Naive thymus-derived CD4-positive, alpha-beta T cell (primary cell): ENCODE results near the gene SLX4. TPM values are rescaled to one million over a fixed set of nuclear protein-coding genes. Genes with fewer than 3 reads are reported as not detected.

Source experiments
- ATAC-seq: fragments of 150-1000 bp; cut with Tn5 transposase; 2 replicates; pipeline ENCODE4 v1.10.0; 2021; ENCODE audit warnings: mild to moderate bottlenecking, moderate library complexity
- CTCF ChIA-PET: fragments of 350-600 bp; sonication (Branson Sonifier 250); formaldehyde crosslinking; loops from one replicate; lab custom pipeline; 2021; ENCODE audit warnings: antibody characterized with exemption; lab: Charles Lee
- POLR2A ChIA-PET: fragments of 350-600 bp; sonication (Branson Sonifier 250); formaldehyde crosslinking; loops from one replicate; lab custom pipeline; 2021; ENCODE audit warnings: antibody characterized with exemption, inconsistent platforms; lab: Charles Lee
- DNase-seq, 9 donors: peaks; one replicate each; pipeline versions ENCODE4 v3.0.0 to v3.0.0-alpha.2; 2020 to 2022; ENCODE audit warnings: mixed read lengths in 1 of 9
- H3K27ac ChIP-seq: one replicate; pipeline ENCODE4 v1.7.0; 2013; ENCODE audit warnings: mild to moderate bottlenecking, low read depth, low read length, moderate library complexity
- H3K27me3 ChIP-seq, 2 donors: one replicate each; pipeline ENCODE4 v1.7.0; 2013; ENCODE audit warnings: low read length in 2 of 2, mild to moderate bottlenecking in 2 of 2, moderate library complexity in 2 of 2; ENCODE audit not compliant: control insufficient read depth in 2 of 2, insufficient read depth in 2 of 2
- H3K36me3 ChIP-seq, 3 experiments: 1 replicate in 2 of 3; 2 replicates in 1 of 3; pipeline ENCODE4 v1.7.0; 2013; ENCODE audit warnings: low read length in 3 of 3, mild to moderate bottlenecking in 3 of 3, moderate library complexity in 1 of 3; ENCODE audit not compliant: insufficient read depth in 3 of 3, control insufficient read depth in 2 of 3
- H3K4me1 ChIP-seq, 2 donors: one replicate each; pipeline ENCODE4 v1.7.0; 2013; ENCODE audit warnings: low read length in 2 of 2, mild to moderate bottlenecking in 2 of 2, moderate library complexity in 1 of 2; ENCODE audit not compliant: control insufficient read depth in 2 of 2, insufficient read depth in 2 of 2
- H3K4me3 ChIP-seq: 2 replicates; pipeline ENCODE4 v1.7.0; 2013; ENCODE audit warnings: mild to moderate bottlenecking, low read length
- H3K9me3 ChIP-seq, 3 experiments: 1 replicate in 2 of 3; 2 replicates in 1 of 3; pipeline ENCODE4 v1.7.0; 2013; ENCODE audit warnings: low read length in 3 of 3; ENCODE audit not compliant: control insufficient read depth in 2 of 3
- H3K27ac Mint-ChIP-seq, 9 donors: one replicate each; pipeline ENCODE4 v1.8.0; 2020 to 2022; ENCODE audit warnings: mixed read lengths in 9 of 9, mild to moderate bottlenecking in 8 of 9, moderate library complexity in 5 of 9, inconsistent platforms in 2 of 9
- H3K27me3 Mint-ChIP-seq, 5 donors: one replicate each; pipeline ENCODE4 v1.8.0; 2021 to 2022; ENCODE audit warnings: mixed read lengths in 5 of 5, mild to moderate bottlenecking in 1 of 5
- H3K36me3 Mint-ChIP-seq, 5 donors: one replicate each; pipeline ENCODE4 v1.8.0; 2020 to 2022; ENCODE audit warnings: mixed read lengths in 5 of 5, mild to moderate bottlenecking in 3 of 5, inconsistent platforms in 1 of 5
- H3K4me1 Mint-ChIP-seq, 7 donors: one replicate each; pipeline ENCODE4 v1.8.0; 2020 to 2022; ENCODE audit warnings: mixed read lengths in 7 of 7, mild to moderate bottlenecking in 3 of 7, inconsistent platforms in 1 of 7
- H3K4me3 Mint-ChIP-seq, 10 donors: one replicate each; pipeline ENCODE4 v1.8.0; 2020 to 2022; ENCODE audit warnings: mild to moderate bottlenecking in 10 of 10, mixed read lengths in 10 of 10, moderate library complexity in 6 of 10, inconsistent platforms in 2 of 10
- H3K9me3 Mint-ChIP-seq, 11 donors: one replicate each; pipeline ENCODE4 v1.8.0; 2020 to 2022; ENCODE audit warnings: mixed read lengths in 11 of 11, mild to moderate bottlenecking in 4 of 11, inconsistent platforms in 1 of 11, moderate library complexity in 1 of 11
- intact Hi-C, 2 donors: fragments of 100-400 bp; cut with micrococcal nuclease; formaldehyde crosslinking; loops; one replicate each; pipeline ENCODE4 v1.15.1; 2023
- polyA plus RNA-seq, 2 donors: library from polyadenylated mRNA; unstranded; fragments of 300-500 nt; fragmentation: Illumina TruSeq; gene quantifications; one replicate each; pipeline ENCODE4 v1.2.3, GENCODE V29; 2021
- total RNA-seq, 6 experiments: library from RNA in 5 of 6; stranded (reverse) in 5 of 6; gene quantifications; 1 replicate in 5 of 6; 2 replicates in 1 of 6; pipeline ENCODE4 v1.2.3 and lab custom pipeline; 2021 to 2026

The SLX4 gene
- total and polyA plus RNA-seq, 7 experiments from 2014 or later: 0.89 to 12.5 (median 7.5) TPM

GRCh38 chr16:3532741-3533140, 78.7 kb downstream of the SLX4 start:
- Histone ChIP-seq H3K27me3 (no peaks in the 10 kb centered on the region), H3K4me3 (no peak overlapping the region), H3K27ac (no peak overlapping the region), H3K4me1 (no peaks in the 10 kb centered on the region), H3K36me3 (peaks cover 6 to 64% (median 26%) of the 10 kb centered on the region in 3 experiments), H3K9me3 (no peaks in the 10 kb centered on the region)
- Mint-ChIP-seq H3K27ac (peak overlapping the region in 4 of 9 donors; percentile 10 to 82 (median 76)), H3K4me3 (no peak overlapping the region), H3K27me3 (no peaks in the 10 kb centered on the region), H3K36me3 (peaks cover 5 to 48% (median 37%) of the 10 kb centered on the region in 5 donors), H3K4me1 (peaks cover 7 to 27% (median 18%) of the 10 kb centered on the region in 7 donors), H3K9me3 (peaks cover 0 to 2% (median 0%) of the 10 kb centered on the region in 11 donors)
- ChIA-PET CTCF (no interaction called here), POLR2A (interaction anchor here (1.1 kb wide), 1 partner anchor 23 kb away, joined by 3 read pairs; no protein-coding TSS in a partner anchor)
- ATAC-seq: no peak
- intact Hi-C loops: no loop called here
- DNase-seq: no peak

Other genes with a start within 250 kb of the SLX4 start
- 10 to 100 TPM in 4 of 5 experiments, 1 to 10 TPM in 1; 9.7 to 31.1 (median 19.0) TPM for gene ZSCAN32, start 210.6 kb downstream of the SLX4 start, total RNA-seq
- 10 to 100 TPM; 14.6 to 24.3 TPM for gene ZSCAN32, start 210.6 kb downstream of the SLX4 start, polyA plus RNA-seq
- gene ZNF174, start 210.4 kb downstream of the SLX4 start, total RNA-seq: 10 to 100 TPM in 3 of 5 experiments, 1 to 10 TPM in 2; 4.7 to 22.8 (median 13.5) TPM
- gene ZNF174, start 210.4 kb downstream of the SLX4 start, polyA plus RNA-seq: 10 to 100 TPM; 11.0 to 26.4 TPM
- gene ZNF597, start 168.1 kb downstream of the SLX4 start, total RNA-seq: 1 to 10 TPM; 2.2 to 5.9 (median 3.8) TPM
- gene ZNF597, start 168.1 kb downstream of the SLX4 start, polyA plus RNA-seq: 1 to 10 TPM; 1.7 to 2.1 TPM
- gene NAA60, start 167.9 kb downstream of the SLX4 start, total RNA-seq: 10 to 100 TPM; 38.7 to 63.7 (median 55.3) TPM
- gene NAA60, start 167.9 kb downstream of the SLX4 start, polyA plus RNA-seq: 10 to 100 TPM; 41.2 to 58.9 TPM
- not detected for gene C16orf90, start 116.1 kb downstream of the SLX4 start, total RNA-seq
- gene C16orf90, start 116.1 kb downstream of the SLX4 start, polyA plus RNA-seq: not detected
- gene CLUAP1, start 110.6 kb downstream of the SLX4 start, total RNA-seq: 10 to 100 TPM; 16.9 to 33.2 (median 28.0) TPM
- 10 to 100 TPM; 31.5 to 44.2 TPM for gene CLUAP1, start 110.6 kb downstream of the SLX4 start, polyA plus RNA-seq
- gene NLRC3, start 34.2 kb downstream of the SLX4 start, total RNA-seq: 10 to 100 TPM; 64.1 to 91.3 (median 87.3) TPM
- 10 to 100 TPM; 22.2 to 40.1 TPM for gene NLRC3, start 34.2 kb downstream of the SLX4 start, polyA plus RNA-seq
- gene DNASE1, start 43.1 kb upstream of the SLX4 start, total RNA-seq: 10 to 100 TPM; 26.0 to 59.6 (median 37.2) TPM
- 10 to 100 TPM in 1 of 2 donors, 1 to 10 TPM in 1; 5.6 to 16.8 TPM for gene DNASE1, start 43.1 kb upstream of the SLX4 start, polyA plus RNA-seq
- gene TRAP1, start 105.9 kb upstream of the SLX4 start, total RNA-seq: 100 to 1,000 TPM in 4 of 5 experiments, 10 to 100 TPM in 1; 96.8 to 138 (median 132) TPM
- gene TRAP1, start 105.9 kb upstream of the SLX4 start, polyA plus RNA-seq: 10 to 100 TPM; 59.6 to 73.9 TPM